Measurements from ENCODE around the gene ATPAF1.

DNA sequence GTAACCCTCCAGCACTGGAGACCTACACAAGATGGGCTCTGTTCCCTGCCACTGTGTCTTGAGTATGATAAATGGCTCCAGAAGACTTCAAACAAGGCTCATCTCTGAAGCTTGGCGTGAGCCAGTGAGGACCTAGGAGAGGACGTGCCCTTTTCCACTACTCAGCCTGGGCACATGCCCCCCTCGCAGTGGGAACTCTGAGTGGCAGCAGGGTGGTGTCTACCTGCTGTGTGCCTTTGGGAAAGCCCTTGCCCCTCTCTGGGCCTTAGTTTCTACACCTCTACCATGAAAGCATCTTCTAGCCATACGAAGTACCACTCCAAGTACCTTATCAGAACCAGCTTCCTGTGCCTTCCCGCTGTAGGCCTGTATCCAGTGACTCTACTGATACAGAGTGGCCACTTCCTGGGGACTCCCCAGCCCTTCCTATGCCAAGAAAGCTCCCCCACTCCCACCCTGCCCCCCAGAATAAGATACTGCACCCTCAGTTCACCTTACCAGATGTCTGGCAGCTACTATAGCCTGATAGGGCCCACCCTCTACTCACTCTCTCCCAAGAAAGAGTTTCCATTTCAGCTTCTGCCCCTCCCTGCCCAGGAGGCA is 48.4 kb downstream of the ATPAF1 start:
- no peak for TF ChIP-seq CTCF (conservative IDR thresholded peaks at IDR 0.05 in 1 of 2, IDR thresholded peaks at IDR 0.05 in 1 of 2; ENCODE audit: low read depth in 1 of 2, low read length in 2 of 2)
- no peak for TF ChIP-seq EZH2 (IDR thresholded peaks at IDR 0.05; ENCODE audit: low read length, missing control alignments)

All from fibroblast of lung (primary cell).